ENCODE measurements around the gene SLC22A23.

SLC22A23 gene

DNA sequence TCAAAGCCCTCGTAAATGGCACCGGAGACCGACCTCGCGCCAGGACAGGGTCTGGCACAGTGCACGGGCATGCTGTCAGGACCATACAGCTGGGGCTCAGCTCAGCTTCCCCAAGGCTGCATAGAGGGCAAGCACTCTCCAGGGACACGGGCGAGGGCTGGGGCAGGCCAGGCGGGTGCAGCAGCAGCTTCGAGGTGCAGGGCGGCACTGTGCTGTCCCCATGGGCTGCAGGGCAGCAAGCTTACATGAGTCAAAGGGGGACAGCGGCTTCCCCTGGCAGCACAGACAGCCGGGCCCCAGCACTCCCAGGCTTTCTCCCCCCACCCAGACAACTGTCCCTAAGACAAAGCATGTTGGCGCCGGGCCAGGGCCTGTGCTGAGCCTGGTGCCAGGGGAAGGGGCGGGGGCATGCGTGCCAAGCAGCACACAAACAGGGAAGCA, 172.4 kb downstream of the SLC22A23 start:
- H3K4me1 ChIP-seq (ENCODE audit: control insufficient read depth in 1 of 2, insufficient read depth in 1 of 2, low read depth in 1 of 2, low read length in 1 of 2): no peaks in the 10 kb centered on the region
- no peaks in the 10 kb centered on the region for H3K27me3 ChIP-seq
- no peak overlapping the region for H3K27ac ChIP-seq
- TF ChIP-seq, protein P1, sequence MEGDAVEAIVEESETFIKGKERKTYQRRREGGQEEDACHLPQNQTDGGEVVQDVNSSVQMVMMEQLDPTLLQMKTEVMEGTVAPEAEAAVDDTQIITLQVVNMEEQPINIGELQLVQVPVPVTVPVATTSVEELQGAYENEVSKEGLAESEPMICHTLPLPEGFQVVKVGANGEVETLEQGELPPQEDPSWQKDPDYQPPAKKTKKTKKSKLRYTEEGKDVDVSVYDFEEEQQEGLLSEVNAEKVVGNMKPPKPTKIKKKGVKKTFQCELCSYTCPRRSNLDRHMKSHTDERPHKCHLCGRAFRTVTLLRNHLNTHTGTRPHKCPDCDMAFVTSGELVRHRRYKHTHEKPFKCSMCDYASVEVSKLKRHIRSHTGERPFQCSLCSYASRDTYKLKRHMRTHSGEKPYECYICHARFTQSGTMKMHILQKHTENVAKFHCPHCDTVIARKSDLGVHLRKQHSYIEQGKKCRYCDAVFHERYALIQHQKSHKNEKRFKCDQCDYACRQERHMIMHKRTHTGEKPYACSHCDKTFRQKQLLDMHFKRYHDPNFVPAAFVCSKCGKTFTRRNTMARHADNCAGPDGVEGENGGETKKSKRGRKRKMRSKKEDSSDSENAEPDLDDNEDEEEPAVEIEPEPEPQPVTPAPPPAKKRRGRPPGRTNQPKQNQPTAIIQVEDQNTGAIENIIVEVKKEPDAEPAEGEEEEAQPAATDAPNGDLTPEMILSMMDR (IDR thresholded peaks at IDR 0.05): no peak
- H3K9me3 ChIP-seq: no peaks in the 10 kb centered on the region
- H3K36me3 ChIP-seq: no peaks in the 10 kb centered on the region
- no peak overlapping the region for H3K4me3 ChIP-seq (ENCODE audit: low read depth in 1 of 2, low read length in 1 of 2)

DNA sequence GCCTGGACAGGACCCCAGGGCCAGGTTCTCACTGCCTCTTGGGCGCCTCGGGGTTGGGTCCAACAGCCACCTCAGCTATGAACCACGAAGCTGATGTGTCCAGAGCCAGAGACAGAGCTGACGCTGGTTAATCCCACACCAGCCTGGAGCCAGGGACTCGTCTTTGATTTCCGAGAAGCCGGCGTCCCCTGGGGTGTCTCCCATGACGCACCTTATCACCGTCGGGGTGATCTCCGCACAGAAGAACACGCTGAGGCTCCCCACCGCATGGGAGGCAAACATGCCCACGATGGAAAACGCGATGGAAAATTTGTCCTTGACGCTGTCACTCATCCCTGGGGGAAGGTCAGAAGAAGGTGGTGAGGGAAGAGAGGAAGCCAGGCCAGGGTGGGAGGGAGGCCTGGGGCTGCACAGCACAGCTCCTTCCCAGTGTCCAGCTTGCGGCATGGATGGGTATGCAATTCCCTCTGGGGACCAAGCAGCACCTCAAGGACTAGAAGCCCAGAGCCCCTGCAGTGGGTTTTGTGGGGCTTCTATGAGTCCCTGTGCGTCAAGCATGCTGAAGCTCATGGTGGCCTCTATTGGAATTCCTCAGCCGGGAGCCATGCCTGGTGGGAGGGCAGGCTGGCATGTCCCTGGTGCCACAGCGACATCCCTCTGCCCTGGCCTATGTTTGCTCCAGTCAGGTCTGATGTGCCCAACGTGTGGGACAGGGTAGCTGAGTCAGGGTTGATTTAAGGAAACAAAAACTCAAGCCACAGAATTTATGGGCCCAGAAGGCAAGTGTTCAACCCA, 173.0 kb downstream of the SLC22A23 start:
- Histone ChIP-seq H3K36me3 (no peaks in the 10 kb centered on the region), H3K27me3 (no peaks in the 10 kb centered on the region), H3K4me1 (ENCODE audit: control insufficient read depth in 1 of 2, insufficient read depth in 1 of 2, low read depth in 1 of 2, low read length in 1 of 2) (no peaks in the 10 kb centered on the region), H3K4me3 (ENCODE audit: low read depth in 1 of 2, low read length in 1 of 2) (no peak overlapping the region), H3K9me3 (no peaks in the 10 kb centered on the region), H3K27ac (no peak overlapping the region)
- TF ChIP-seq, protein P1 (IDR thresholded peaks at IDR 0.05): no peak

DNA sequence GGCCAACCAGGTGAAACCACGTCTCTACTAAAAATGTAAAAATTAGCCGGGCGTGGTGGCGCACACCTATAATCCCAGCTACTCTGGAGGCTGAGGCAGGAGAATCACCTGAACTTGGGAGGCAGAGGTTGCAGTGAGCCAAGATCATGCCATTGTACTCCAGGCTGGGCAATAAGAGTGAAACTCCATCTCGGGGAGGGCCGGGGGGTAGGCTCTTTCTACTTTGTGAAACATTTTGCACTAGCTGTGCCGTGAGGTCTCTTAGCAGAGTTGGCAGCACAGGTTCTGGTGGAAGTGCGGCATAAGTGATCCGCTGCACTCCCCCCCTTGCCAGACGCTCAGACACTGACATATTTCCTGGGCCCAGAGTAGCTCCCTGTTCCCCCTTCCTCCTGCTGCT, 173.6 kb downstream of the SLC22A23 start:
- H3K4me3 ChIP-seq (ENCODE audit: low read depth in 1 of 2, low read length in 1 of 2): no peak overlapping the region
- no peaks in the 10 kb centered on the region for H3K36me3 ChIP-seq
- TF ChIP-seq, protein P1 (IDR thresholded peaks at IDR 0.05): no peak
- no peaks in the 10 kb centered on the region for H3K27me3 ChIP-seq
- H3K4me1 ChIP-seq (ENCODE audit: control insufficient read depth in 1 of 2, insufficient read depth in 1 of 2, low read depth in 1 of 2, low read length in 1 of 2): no peaks in the 10 kb centered on the region
- H3K27ac ChIP-seq: no peak overlapping the region
- H3K9me3 ChIP-seq: no peaks in the 10 kb centered on the region

DNA sequence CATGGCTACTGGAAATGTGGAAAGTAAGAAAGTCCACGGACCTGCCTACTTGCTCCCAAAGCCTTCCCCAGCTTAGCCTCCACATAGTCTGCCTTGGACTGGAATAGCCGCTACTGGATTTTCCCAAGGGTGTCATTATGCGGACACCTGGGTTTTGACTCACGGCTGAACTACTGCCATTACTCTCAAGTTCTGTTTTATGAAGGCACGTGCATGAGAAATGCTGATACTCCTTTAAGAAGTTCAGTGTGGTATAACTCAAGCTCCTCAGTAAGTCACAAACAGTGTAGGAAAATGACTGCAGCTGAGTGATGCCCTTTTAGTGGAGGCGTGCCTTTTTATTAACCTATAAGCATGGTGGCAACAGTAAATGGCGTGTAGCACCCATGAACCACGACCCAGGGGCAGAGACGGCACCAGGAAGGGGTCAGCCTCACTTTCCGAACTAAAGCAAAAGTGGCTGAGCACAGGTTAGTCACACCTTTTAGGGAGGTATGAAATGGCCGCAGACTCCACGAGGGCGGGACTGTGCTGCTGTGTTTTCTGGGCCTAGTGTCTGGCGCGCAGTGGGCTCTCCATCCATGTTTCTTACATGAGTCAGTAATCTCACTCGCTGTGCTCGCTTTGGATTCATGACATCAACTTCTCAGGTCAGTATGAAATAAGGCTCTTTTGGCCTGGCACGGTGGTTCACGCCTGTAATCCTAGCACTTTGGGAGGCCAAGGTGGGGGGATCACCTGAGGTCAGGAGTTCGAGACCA, 174.2 kb downstream of the SLC22A23 start:
- Histone ChIP-seq H3K4me3 (ENCODE audit: low read depth in 1 of 2, low read length in 1 of 2) (no peak overlapping the region), H3K27me3 (no peaks in the 10 kb centered on the region), H3K4me1 (ENCODE audit: control insufficient read depth in 1 of 2, insufficient read depth in 1 of 2, low read depth in 1 of 2, low read length in 1 of 2) (no peaks in the 10 kb centered on the region), H3K9me3 (no peaks in the 10 kb centered on the region), H3K27ac (no peak overlapping the region), H3K36me3 (no peaks in the 10 kb centered on the region)
- TF ChIP-seq, protein P1 (IDR thresholded peaks at IDR 0.05): no peak

DNA sequence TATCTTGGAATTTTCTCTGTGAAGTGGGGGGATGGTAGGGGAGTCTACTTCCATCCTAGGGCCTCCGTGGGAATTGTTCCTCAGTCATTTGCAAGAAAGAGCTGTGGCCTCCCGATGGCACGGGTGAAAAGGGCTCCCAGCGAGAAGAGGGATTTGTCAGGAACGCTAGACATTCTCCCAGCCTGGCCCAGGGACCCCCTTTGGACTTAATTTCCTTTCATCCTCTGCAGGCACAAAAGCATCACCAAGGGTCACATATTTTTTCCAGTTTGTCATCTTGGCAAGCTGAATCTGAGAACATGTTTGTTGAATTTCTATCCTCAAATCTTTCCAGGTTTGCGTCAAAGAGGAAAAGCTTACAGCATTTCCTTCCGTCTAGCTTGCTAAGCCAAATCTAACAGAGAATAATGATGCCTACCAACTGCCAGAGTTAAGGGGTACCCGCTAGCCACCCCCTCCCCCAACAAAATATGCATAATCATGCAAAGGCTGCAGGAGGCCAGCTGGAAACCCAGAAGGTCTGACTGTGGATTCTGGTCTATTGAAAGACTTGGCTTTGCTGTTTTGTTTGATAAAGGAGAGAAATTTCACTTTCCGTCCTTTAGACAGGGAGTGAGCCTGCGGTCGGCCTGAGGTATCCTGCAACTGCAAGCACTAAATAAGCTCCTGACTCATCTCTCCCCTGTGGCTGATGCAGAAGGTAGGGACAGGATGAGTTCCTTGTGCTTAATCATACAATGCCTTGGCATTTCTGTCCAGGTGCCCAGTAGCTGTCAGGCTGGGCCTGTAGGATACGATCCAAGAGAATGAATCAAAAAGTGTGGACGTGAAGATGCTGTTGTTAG, 175.0 kb downstream of the SLC22A23 start:
- H3K4me3 ChIP-seq (ENCODE audit: low read depth in 1 of 2, low read length in 1 of 2): no peak overlapping the region
- H3K4me1 ChIP-seq (ENCODE audit: control insufficient read depth in 1 of 2, insufficient read depth in 1 of 2, low read depth in 1 of 2, low read length in 1 of 2): no peaks in the 10 kb centered on the region
- H3K27ac ChIP-seq: no peak overlapping the region
- no peaks in the 10 kb centered on the region for H3K27me3 ChIP-seq
- TF ChIP-seq, protein P1 (IDR thresholded peaks at IDR 0.05): no peak
- no peaks in the 10 kb centered on the region for H3K9me3 ChIP-seq
- no peaks in the 10 kb centered on the region for H3K36me3 ChIP-seq

All from neutrophil (primary cell).